ENCODE measurements around the gene IGSF11.
"Not testable (repeated sequence)": the region's sequence is repeated elsewhere in the genome, so short reads cannot be mapped to it uniquely, and the experiment has no call there.

The IGSF11 gene

GRCh38 chr3:118990823-118991560, 43.7 kb downstream of the IGSF11 start:
- H3K4me3 ChIP-seq (ENCODE audit: low read depth, low read length), result no peak overlapping the region

DNA sequence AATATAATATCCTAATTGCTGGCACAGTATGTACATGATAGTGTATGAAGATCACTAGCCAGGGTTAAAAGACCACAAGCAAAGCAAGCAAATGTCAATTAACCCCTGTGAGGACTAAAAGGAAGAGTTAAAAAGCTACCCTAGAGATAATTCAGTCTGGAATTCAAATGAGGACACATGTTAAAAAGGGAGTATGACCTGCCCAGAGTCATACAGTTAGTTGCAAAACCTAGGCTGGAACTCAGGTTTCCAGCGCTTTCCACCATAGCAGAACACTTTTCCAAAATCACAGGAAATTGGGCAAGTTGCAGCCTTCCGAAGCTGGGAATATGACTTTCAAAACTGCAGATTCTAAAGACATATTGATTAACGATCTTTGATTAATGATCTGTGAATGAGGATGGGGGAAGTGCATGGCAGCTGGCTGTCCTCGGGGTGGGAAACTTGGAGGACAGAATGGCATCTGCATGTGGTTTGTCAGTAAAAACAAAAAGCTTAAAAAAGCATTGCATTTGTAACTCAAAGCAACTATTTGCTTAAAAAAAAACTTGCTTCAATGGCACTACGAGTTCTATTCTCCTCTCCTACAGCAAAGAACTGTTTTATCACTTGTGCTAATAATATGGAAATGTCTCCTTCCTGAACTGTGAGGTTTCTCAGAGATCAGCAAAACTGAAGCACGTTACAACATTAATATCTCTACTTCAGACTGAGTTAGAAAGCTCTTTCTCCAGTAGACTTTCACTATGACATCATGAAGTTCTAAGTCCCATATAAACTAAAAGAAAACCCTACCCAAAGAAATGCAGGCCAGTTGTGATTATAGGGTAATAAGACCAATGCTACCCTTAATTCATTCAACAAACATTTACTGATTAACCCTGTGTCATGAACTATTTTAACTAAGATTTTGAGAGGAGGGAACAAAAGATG, 46.2 kb downstream of the IGSF11 start:
- no peak overlapping the region for H3K4me3 ChIP-seq (ENCODE audit: low read depth, low read length)

GRCh38 chr3:118987477-118987876, 47.2 kb downstream of the IGSF11 start:
- no peak overlapping the region for H3K4me3 ChIP-seq (ENCODE audit: low read depth, low read length)

GRCh38 chr3:118986734-118987133, 47.9 kb downstream of the IGSF11 start:
- H3K4me3 ChIP-seq (ENCODE audit: low read depth, low read length), result no peak overlapping the region

GRCh38 chr3:118984699-118985098, 49.9 kb downstream of the IGSF11 start:
- H3K4me3 ChIP-seq (ENCODE audit: low read depth, low read length), result no peak overlapping the region

- no peak overlapping the region for H3K4me3 ChIP-seq (ENCODE audit: low read depth, low read length)
These were observed 53.0 kb downstream of the IGSF11 start for GRCh38 chr3:118981494-118982134.

DNA sequence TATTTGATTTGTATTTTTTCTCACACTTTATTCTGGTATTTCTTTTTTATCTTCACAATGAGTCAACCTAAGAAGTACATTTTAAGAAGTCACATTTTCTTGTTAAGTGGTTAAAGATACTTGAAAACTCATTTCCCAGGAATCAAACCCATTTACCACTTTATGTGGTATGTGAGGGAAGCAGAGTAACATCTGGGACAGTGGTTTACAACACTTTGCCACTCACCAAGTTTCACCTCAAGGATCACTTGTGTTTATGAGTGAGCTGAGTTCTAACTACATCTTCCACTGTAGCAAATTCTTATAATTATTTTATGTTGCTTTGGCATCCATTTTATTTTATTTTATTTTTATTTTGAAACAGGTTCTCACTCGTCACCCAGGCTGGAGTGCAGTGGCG, 53.8 kb downstream of the IGSF11 start:
- H3K4me3 ChIP-seq (ENCODE audit: low read depth, low read length), result no peak overlapping the region

DNA sequence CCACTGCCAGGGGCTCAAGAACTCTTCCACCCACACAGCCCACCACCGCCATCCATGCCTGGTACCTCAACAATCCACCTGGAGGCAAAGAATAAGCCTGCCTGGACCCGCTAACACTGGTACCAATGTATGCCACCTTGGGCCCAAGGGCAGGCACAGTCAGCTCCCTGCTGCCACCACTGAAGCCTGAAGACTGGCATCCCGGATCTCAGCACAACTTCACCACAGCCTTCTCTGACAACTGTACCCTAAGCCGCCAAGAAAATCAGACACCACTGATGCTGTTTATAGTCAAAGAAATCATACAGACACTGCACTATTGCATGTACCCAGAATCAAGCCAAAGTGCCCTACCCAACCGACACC, 56.3 kb downstream of the IGSF11 start:
- no peak overlapping the region for H3K4me3 ChIP-seq (ENCODE audit: low read depth, low read length)

DNA sequence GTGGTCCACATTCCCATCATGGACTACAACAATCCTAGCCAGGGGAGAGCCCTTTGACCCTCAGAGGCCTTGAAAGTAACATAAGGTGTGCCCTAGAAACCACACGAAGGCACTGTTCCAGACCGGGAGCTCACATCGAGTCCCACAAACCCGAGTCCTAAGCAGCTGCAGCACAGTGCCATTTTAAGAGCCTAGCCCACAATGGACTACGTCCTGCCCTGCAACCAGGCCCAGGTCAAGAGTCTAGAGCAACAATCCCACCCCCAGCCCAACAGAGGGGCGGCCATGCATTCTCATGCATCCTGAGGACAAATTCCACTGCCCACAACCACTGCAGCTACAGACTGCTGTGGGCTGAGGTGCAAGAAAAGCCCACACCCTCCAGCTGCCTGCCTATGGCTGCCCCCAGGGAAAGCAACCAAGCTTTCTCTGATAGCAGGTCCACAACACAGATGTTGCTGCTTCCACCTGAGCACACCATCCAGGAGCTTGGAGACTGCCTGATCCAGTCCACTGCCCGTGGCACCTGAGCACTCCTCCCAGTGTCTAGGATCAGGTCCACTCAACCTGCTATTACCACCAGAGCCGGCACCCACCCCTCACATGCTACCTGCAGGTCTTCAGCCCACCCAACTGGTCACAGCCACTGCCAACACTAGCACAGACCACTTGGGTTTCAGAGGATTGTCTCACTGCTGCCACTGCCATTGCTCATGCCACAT, 56.8 kb downstream of the IGSF11 start:
- H3K4me3 ChIP-seq (ENCODE audit: low read depth, low read length), result no peak overlapping the region

DNA sequence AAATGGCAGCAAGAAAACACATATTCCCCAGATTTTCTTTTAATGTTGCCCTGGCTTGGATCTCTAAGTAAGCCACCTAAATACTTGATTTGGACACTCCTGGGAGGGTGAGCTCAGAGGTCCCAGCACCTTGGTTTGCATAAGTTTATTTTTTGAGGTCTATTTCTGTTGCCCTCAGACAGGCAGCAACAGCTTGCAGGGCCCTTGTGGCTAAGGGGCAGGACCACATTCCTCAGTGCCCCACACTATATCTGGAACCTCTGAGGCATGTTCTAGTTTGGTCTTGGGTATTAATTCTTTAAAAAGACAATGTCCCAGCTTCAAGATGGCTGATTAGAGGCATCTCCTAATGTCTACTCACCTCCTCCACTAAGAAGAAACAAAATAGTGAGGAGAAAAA, 57.5 kb downstream of the IGSF11 start:
- no peak overlapping the region for H3K4me3 ChIP-seq (ENCODE audit: low read depth, low read length)

DNA sequence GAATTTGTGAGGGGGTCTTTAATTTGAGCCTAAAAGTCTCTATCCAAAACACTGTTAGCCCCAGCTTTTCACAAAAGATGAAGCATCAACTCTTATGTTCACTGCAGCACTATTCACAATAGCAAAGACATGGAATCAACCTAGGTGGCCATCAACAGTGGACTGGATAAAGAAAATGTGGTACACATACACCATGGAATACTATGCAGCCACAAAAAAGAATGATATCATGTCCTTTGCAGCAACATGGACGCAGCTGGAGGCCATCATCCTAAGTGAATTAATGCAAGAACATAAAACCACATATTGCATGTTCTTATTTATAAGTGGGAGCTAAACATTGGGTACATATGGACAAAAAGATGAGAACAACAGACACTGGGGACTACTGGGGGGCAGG, 59.2 kb downstream of the IGSF11 start:
- H3K4me3 ChIP-seq (ENCODE audit: low read depth, low read length), result not testable (repeated sequence)

DNA sequence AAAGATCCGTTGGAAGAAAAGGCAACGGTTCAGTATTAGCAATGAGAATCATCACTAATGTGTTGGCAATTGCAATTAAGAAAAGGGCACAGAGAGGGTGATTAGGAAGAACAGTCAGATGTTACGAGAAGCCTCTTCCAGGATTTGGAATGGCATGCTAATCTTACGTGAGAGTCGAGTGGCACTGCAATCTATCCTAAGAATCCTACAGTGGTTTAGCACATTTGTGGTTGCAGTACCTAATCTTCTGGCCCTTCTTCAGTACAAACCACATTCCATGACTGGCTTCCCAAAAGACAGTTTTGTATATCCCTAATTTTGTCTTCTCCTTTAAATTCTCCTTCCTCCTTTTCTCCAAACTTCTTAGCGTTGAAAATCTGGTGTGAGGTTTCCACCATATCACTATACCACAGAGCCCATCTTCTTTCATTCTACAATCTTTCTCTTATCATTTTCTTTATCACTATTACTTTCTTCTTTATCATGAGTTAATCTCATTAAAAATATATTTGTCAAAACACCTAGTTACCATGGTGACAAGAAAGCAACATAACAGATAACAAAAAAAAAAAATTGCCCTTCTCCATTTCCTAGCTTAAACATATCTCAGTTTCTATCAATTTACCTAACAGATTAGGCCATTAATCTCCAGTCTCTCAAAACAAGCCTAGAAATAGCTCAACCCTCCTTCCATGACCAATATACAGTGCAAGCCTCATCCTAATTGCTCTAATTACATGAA, 60.1 kb downstream of the IGSF11 start:
- H3K4me3 ChIP-seq (ENCODE audit: low read depth, low read length), result no peak overlapping the region

GRCh38 chr3:118973050-118973449, 61.6 kb downstream of the IGSF11 start:
- H3K4me3 ChIP-seq (ENCODE audit: low read depth, low read length), result no peak overlapping the region

DNA sequence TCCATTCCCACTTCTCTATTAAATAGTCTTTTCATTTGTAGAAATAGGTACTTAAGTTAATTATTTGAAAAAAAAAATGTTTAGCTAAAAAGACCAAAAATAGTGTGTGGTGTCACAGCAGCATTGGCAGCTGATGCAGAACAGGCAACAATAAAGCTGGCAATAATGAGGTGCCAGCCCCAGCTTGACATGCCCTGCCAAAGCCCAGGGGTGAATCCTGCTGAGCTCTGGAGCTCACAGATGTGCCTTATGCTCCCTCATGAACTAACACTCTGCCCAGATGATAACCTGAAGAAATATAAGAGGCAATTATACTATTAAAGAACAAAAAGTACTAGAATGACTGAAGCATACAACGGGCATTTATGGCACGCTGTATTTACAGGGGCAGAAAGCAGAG, 63.8 kb downstream of the IGSF11 start:
- no peak overlapping the region for H3K4me3 ChIP-seq (ENCODE audit: low read depth, low read length)

GRCh38 chr3:118968640-118969039, 66.0 kb downstream of the IGSF11 start:
- no peak overlapping the region for H3K4me3 ChIP-seq (ENCODE audit: low read depth, low read length)

DNA sequence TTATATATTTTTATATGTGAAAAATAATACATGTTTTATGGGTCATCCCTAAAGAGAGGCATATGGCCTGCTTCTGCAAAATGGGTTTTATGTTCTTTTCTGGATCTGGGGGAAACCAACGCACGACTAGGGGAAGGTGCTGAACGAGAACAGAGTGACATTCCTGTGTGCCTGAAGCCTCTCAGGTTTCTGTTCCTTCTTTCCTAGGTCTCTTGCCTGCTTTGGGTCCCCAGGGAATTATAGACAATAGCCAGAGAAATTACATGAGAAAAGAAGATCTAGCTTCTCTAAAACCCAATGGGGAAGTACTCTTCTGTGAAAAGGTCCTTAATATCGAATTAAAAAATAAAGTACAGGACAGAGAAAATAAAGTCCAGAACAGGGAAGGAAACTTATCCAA, 66.5 kb downstream of the IGSF11 start:
- H3K4me3 ChIP-seq (ENCODE audit: low read depth, low read length), result no peak overlapping the region

GRCh38 chr3:118966700-118967099, 67.9 kb downstream of the IGSF11 start:
- no peak overlapping the region for H3K4me3 ChIP-seq (ENCODE audit: low read depth, low read length)

DNA sequence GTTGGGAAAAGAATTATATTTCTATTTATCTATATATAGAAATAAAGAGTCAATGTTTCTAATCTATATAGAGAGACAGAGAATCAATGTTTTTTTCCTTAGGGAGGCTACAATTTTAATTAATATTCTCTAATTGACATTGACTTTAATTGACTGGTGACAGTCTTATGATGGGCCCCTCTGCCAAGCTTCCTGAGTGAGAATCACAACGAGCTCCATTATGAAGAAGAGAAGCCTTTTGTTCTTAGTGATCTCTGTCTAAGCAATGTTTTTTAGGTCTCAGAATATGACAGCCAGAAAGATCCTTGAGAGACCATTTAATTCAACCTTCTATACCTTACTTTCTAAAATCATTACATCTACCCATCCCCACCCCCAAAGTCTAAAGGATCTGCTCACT, 70.9 kb downstream of the IGSF11 start:
- no peak overlapping the region for H3K4me3 ChIP-seq (ENCODE audit: low read depth, low read length)

DNA sequence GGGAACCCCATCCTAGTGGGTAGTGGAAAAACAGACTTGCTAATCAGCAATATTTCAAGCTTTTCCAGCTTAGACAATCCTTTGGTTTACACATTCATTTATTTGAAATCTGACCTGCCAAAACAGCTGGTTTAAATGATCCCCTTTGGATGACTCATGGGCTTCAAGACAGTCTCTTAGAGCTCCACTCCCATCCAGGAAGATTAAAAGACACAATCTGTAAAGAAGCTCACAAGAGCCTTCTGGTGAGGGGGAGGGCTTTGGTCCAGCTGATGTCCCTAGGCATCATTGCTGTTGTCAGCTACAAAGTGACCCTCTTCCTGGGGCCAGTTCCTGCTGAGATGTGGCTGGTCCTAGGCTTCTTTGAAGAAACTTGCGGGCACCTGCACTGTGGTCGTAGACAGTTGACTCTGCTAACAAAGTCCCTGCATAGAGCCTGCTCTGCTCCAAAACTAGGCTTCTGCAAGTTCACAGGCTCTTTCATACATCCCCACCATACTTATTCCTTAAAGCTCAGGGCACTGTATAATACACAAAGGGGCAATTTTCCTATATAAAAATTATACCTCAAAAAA, 73.7 kb downstream of the IGSF11 start:
- H3K4me3 ChIP-seq (ENCODE audit: low read depth, low read length), result no peak overlapping the region

GRCh38 chr3:118955914-118956556, 78.6 kb downstream of the IGSF11 start:
- H3K4me3 ChIP-seq (ENCODE audit: low read depth, low read length), result no peak overlapping the region

All from iPS-11a (cell line).